Astrocyte (in vitro differentiated cells and primary cell): ENCODE measurements around the gene CACNG6.

Experiments used
- EZH2 ChIP-seq: IDR thresholded peaks from 2 replicates; pipeline ENCODE4 v1.6.1; 2012; ENCODE audit warnings: mild to moderate bottlenecking, low read length, inconsistent platforms; ENCODE audit not compliant: insufficient read depth
- TF ChIP-seq, protein P1 (sequence below): IDR thresholded peaks from 2 replicates; pipeline ENCODE4 v1.5.1; 2011; ENCODE audit warnings: low read depth, mild to moderate bottlenecking, inconsistent platforms, low read length, moderate library complexity; ENCODE audit not compliant: insufficient read depth

- TF ChIP-seq, protein P1, sequence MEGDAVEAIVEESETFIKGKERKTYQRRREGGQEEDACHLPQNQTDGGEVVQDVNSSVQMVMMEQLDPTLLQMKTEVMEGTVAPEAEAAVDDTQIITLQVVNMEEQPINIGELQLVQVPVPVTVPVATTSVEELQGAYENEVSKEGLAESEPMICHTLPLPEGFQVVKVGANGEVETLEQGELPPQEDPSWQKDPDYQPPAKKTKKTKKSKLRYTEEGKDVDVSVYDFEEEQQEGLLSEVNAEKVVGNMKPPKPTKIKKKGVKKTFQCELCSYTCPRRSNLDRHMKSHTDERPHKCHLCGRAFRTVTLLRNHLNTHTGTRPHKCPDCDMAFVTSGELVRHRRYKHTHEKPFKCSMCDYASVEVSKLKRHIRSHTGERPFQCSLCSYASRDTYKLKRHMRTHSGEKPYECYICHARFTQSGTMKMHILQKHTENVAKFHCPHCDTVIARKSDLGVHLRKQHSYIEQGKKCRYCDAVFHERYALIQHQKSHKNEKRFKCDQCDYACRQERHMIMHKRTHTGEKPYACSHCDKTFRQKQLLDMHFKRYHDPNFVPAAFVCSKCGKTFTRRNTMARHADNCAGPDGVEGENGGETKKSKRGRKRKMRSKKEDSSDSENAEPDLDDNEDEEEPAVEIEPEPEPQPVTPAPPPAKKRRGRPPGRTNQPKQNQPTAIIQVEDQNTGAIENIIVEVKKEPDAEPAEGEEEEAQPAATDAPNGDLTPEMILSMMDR = no peak
- TF ChIP-seq EZH2 = no peak
Observed at GRCh38 chr19:53947624-53948023, 43.8 kb upstream of the CACNG6 start.
